ENCODE data around the gene MITF. TPM values are rescaled to one million over a fixed set of nuclear protein-coding genes. Genes with fewer than 3 reads are reported as not detected.

The MITF gene
- total RNA-seq, 1 experiment from 2014 or later: 4.3 TPM

- Histone ChIP-seq H3K36me3 (ENCODE audit: control insufficient read depth, insufficient read depth, low read length) (no peaks in the 10 kb centered on the region), H3K4me1 (no peaks in the 10 kb centered on the region), H3K9me3 (no peaks in the 10 kb centered on the region), H3K4me3 (ENCODE audit: low read depth, low read length) (no peak overlapping the region), H3K27me3 (replicated peaks; ENCODE audit: control insufficient read depth, insufficient read depth, low read length) (no peaks in the 10 kb centered on the region; the same call in 1 of the 2 replicates)
- DNase-seq: no peak
- H3K4me1 Mint-ChIP-seq (ENCODE audit: low read depth, unreplicated experiment): no peaks in the 10 kb centered on the region
- no peaks in the 10 kb centered on the region for H3K9me3 Mint-ChIP-seq (ENCODE audit: unreplicated experiment)
- no peak for TF ChIP-seq CTCF (IDR thresholded peaks at IDR 0.05; ENCODE audit: insufficient read depth in 1 of 2, low read depth in 1 of 2, low read length in 1 of 2, severe bottlenecking in 1 of 2, unreplicated experiment in 1 of 2)
- H3K36me3 Mint-ChIP-seq (ENCODE audit: insufficient read depth, unreplicated experiment): no peaks in the 10 kb centered on the region
- no peaks in the 10 kb centered on the region for H3K27me3 Mint-ChIP-seq (ENCODE audit: insufficient read depth, unreplicated experiment)
- intact Hi-C loops (cut with micrococcal nuclease; ENCODE audit: unreplicated experiment): no loop called here
- ChIA-PET CTCF (no interaction called here), POLR2A (no interaction called here)
- no peak overlapping the region for H3K27ac Mint-ChIP-seq (ENCODE audit: unreplicated experiment)
- no peak overlapping the region for H3K4me3 Mint-ChIP-seq (ENCODE audit: unreplicated experiment)
- BruUV-seq (replicated peaks): no TSS peak
These were observed 5.0 kb downstream of the MITF start for GRCh38 chr3:69743975-69744906.

- Mint-ChIP-seq H3K27me3 (ENCODE audit: insufficient read depth, unreplicated experiment) (no peaks in the 10 kb centered on the region), H3K9me3 (ENCODE audit: unreplicated experiment) (no peaks in the 10 kb centered on the region), H3K36me3 (ENCODE audit: insufficient read depth, unreplicated experiment) (no peaks in the 10 kb centered on the region), H3K4me3 (ENCODE audit: unreplicated experiment) (no peak overlapping the region), H3K4me1 (ENCODE audit: low read depth, unreplicated experiment) (no peaks in the 10 kb centered on the region), H3K27ac (ENCODE audit: unreplicated experiment) (no peak overlapping the region)
- ChIA-PET CTCF (no interaction called here), POLR2A (no interaction called here)
- no peak for TF ChIP-seq CTCF (IDR thresholded peaks at IDR 0.05; ENCODE audit: insufficient read depth in 1 of 2, low read depth in 1 of 2, low read length in 1 of 2, severe bottlenecking in 1 of 2, unreplicated experiment in 1 of 2)
- no peak for DNase-seq
- Histone ChIP-seq H3K27me3 (replicated peaks; ENCODE audit: control insufficient read depth, insufficient read depth, low read length) (no peaks in the 10 kb centered on the region; the same call in 1 of the 2 replicates), H3K4me3 (ENCODE audit: low read depth, low read length) (no peak overlapping the region), H3K4me1 (no peaks in the 10 kb centered on the region), H3K36me3 (ENCODE audit: control insufficient read depth, insufficient read depth, low read length) (no peaks in the 10 kb centered on the region), H3K9me3 (no peaks in the 10 kb centered on the region)
- no TSS peak for BruUV-seq (replicated peaks)
- intact Hi-C loops (cut with micrococcal nuclease; ENCODE audit: unreplicated experiment): no loop called here
These were observed 6.2 kb downstream of the MITF start for GRCh38 chr3:69745505-69745904.

- H3K9me3 ChIP-seq: no peaks in the 10 kb centered on the region
- Mint-ChIP-seq H3K27ac (ENCODE audit: unreplicated experiment) (no peak overlapping the region), H3K36me3 (ENCODE audit: insufficient read depth, unreplicated experiment) (no peaks in the 10 kb centered on the region), H3K27me3 (ENCODE audit: insufficient read depth, unreplicated experiment) (no peaks in the 10 kb centered on the region), H3K9me3 (ENCODE audit: unreplicated experiment) (no peaks in the 10 kb centered on the region), H3K4me1 (ENCODE audit: low read depth, unreplicated experiment) (no peaks in the 10 kb centered on the region), H3K4me3 (ENCODE audit: unreplicated experiment) (no peak overlapping the region)
- no TSS peak for BruUV-seq (replicated peaks)
- POLR2A ChIA-PET: no interaction called here
- no peaks in the 10 kb centered on the region for H3K27me3 ChIP-seq (replicated peaks; ENCODE audit: control insufficient read depth, insufficient read depth, low read length)
- H3K4me1 ChIP-seq: no peaks in the 10 kb centered on the region
- no peak for DNase-seq
- H3K36me3 ChIP-seq (ENCODE audit: control insufficient read depth, insufficient read depth, low read length): no peaks in the 10 kb centered on the region
- H3K4me3 ChIP-seq (ENCODE audit: low read depth, low read length): no peak overlapping the region
- CTCF ChIA-PET: no interaction called here
- TF ChIP-seq CTCF (IDR thresholded peaks at IDR 0.05; ENCODE audit: insufficient read depth in 1 of 2, low read depth in 1 of 2, low read length in 1 of 2, severe bottlenecking in 1 of 2, unreplicated experiment in 1 of 2): no peak
- intact Hi-C loops (cut with micrococcal nuclease; ENCODE audit: unreplicated experiment): no loop called here
These were observed 6.9 kb downstream of the MITF start for GRCh38 chr3:69746119-69746518.

All from Caco-2 (cell line).